ENCODE measurements around the gene ULK4. TPM values are rescaled to one million over a fixed set of nuclear protein-coding genes. Genes with fewer than 3 reads are reported as not detected.
A peak's percentile ranks its signal among the peaks of the same experiment; 100 is the strongest.
"Not testable (repeated sequence)": the region's sequence is repeated elsewhere in the genome, so short reads cannot be mapped to it uniquely, and the experiment has no call there.

Gene ULK4
- 1 to 10 TPM; 7.0 to 7.7 TPM for total RNA-seq

- peak; percentile 94 for ATAC-seq (replicated peaks)
- H3K27me3 Mint-ChIP-seq = no peaks in the 10 kb centered on the region
- peak within 1 kb of the TSS; percentile 93 for H3K27ac Mint-ChIP-seq
- H3K9me3 Mint-ChIP-seq = no peaks in the 10 kb centered on the region
- peaks cover 7% of the 10 kb centered on the region for H3K36me3 Mint-ChIP-seq (ENCODE audit: low read depth)
- H3K4me3 Mint-ChIP-seq = peak within 1 kb of the TSS; percentile 93
- H3K4me1 Mint-ChIP-seq = peaks cover 9% of the 10 kb centered on the region
These were observed at the start of gene ULK4 for GRCh38 chr3:41961751-41962679. Gene ULK4, minus strand, starts transcription at chr3:41962103. Its CDS starts 7,344 bp downstream, at chr3:41954759.

- H3K36me3 Mint-ChIP-seq (ENCODE audit: low read depth) = peaks cover 16% of the 10 kb centered on the region
- no peaks in the 10 kb centered on the region for H3K9me3 Mint-ChIP-seq
- peaks cover 23% of the 10 kb centered on the region for H3K4me1 Mint-ChIP-seq
- H3K27me3 Mint-ChIP-seq = no peaks in the 10 kb centered on the region
- no peak for ATAC-seq (replicated peaks)
- no peak overlapping the region for H3K4me3 Mint-ChIP-seq
- no peak overlapping the region for H3K27ac Mint-ChIP-seq
These were observed 48.6 kb upstream of the ULK4 start for GRCh38 chr3:42010530-42010929.

GRCh38 chr3:42009456-42009855 lies 47.6 kb upstream of the ULK4 start:
- Mint-ChIP-seq H3K4me3 (no peak overlapping the region), H3K27ac (no peak overlapping the region), H3K4me1 (peaks cover 12% of the 10 kb centered on the region), H3K27me3 (no peaks in the 10 kb centered on the region), H3K36me3 (ENCODE audit: low read depth) (peaks cover 7% of the 10 kb centered on the region), H3K9me3 (no peaks in the 10 kb centered on the region)
- no peak for ATAC-seq (replicated peaks)

- H3K9me3 Mint-ChIP-seq = no peaks in the 10 kb centered on the region
- ATAC-seq (replicated peaks) = no peak
- H3K36me3 Mint-ChIP-seq (ENCODE audit: low read depth) = peaks cover under 1% of the 10 kb centered on the region
- no peaks in the 10 kb centered on the region for H3K27me3 Mint-ChIP-seq
- H3K27ac Mint-ChIP-seq = peak overlapping the region; percentile 5
- H3K4me1 Mint-ChIP-seq = peaks cover 7% of the 10 kb centered on the region
- no peak overlapping the region for H3K4me3 Mint-ChIP-seq
These were observed 45.9 kb upstream of the ULK4 start for GRCh38 chr3:42007785-42008184.

- Mint-ChIP-seq H3K27me3 (no peaks in the 10 kb centered on the region), H3K4me3 (no peak overlapping the region), H3K4me1 (no peaks in the 10 kb centered on the region), H3K9me3 (no peaks in the 10 kb centered on the region), H3K27ac (no peak overlapping the region), H3K36me3 (ENCODE audit: low read depth) (no peaks in the 10 kb centered on the region)
- ATAC-seq (replicated peaks) = no peak
These were observed 43.5 kb upstream of the ULK4 start for GRCh38 chr3:42005401-42005800.

- H3K4me1 Mint-ChIP-seq = no peaks in the 10 kb centered on the region
- ATAC-seq (replicated peaks) = no peak
- no peaks in the 10 kb centered on the region for H3K27me3 Mint-ChIP-seq
- no peak overlapping the region for H3K4me3 Mint-ChIP-seq
- no peak overlapping the region for H3K27ac Mint-ChIP-seq
- no peaks in the 10 kb centered on the region for H3K36me3 Mint-ChIP-seq (ENCODE audit: low read depth)
- H3K9me3 Mint-ChIP-seq = no peaks in the 10 kb centered on the region
These were observed 40.9 kb upstream of the ULK4 start for GRCh38 chr3:42002790-42003189.

GRCh38 chr3:42001777-42002176 lies 39.9 kb upstream of the ULK4 start:
- Mint-ChIP-seq H3K36me3 (ENCODE audit: low read depth) (no peaks in the 10 kb centered on the region), H3K27ac (no peak overlapping the region), H3K4me1 (no peaks in the 10 kb centered on the region), H3K9me3 (no peaks in the 10 kb centered on the region), H3K4me3 (no peak overlapping the region), H3K27me3 (no peaks in the 10 kb centered on the region)
- ATAC-seq (replicated peaks) = no peak

- Mint-ChIP-seq H3K27ac (no peak overlapping the region), H3K9me3 (no peaks in the 10 kb centered on the region), H3K4me1 (no peaks in the 10 kb centered on the region), H3K4me3 (no peak overlapping the region), H3K36me3 (ENCODE audit: low read depth) (no peaks in the 10 kb centered on the region), H3K27me3 (no peaks in the 10 kb centered on the region)
- ATAC-seq (replicated peaks) = no peak
These were observed 38.0 kb upstream of the ULK4 start for GRCh38 chr3:41999909-42000308.

GRCh38 chr3:41997702-41998550 lies 36.0 kb upstream of the ULK4 start:
- Mint-ChIP-seq H3K9me3 (no peaks in the 10 kb centered on the region), H3K36me3 (ENCODE audit: low read depth) (no peaks in the 10 kb centered on the region), H3K4me3 (no peak overlapping the region), H3K27ac (no peak overlapping the region), H3K4me1 (no peaks in the 10 kb centered on the region), H3K27me3 (no peaks in the 10 kb centered on the region)
- ATAC-seq (replicated peaks) = no peak

GRCh38 chr3:41991437-41991836 lies 29.5 kb upstream of the ULK4 start:
- no peak overlapping the region for H3K4me3 Mint-ChIP-seq
- H3K4me1 Mint-ChIP-seq = no peaks in the 10 kb centered on the region
- no peak overlapping the region for H3K27ac Mint-ChIP-seq
- H3K9me3 Mint-ChIP-seq = no peaks in the 10 kb centered on the region
- no peaks in the 10 kb centered on the region for H3K36me3 Mint-ChIP-seq (ENCODE audit: low read depth)
- no peak for ATAC-seq (replicated peaks)
- no peaks in the 10 kb centered on the region for H3K27me3 Mint-ChIP-seq

- no peaks in the 10 kb centered on the region for H3K36me3 Mint-ChIP-seq (ENCODE audit: low read depth)
- H3K27me3 Mint-ChIP-seq = no peaks in the 10 kb centered on the region
- no peak overlapping the region for H3K27ac Mint-ChIP-seq
- ATAC-seq (replicated peaks) = no peak
- H3K4me1 Mint-ChIP-seq = no peaks in the 10 kb centered on the region
- no peaks in the 10 kb centered on the region for H3K9me3 Mint-ChIP-seq
- no peak overlapping the region for H3K4me3 Mint-ChIP-seq
These were observed 27.6 kb upstream of the ULK4 start for GRCh38 chr3:41989518-41989917.

- Mint-ChIP-seq H3K36me3 (ENCODE audit: low read depth) (no peaks in the 10 kb centered on the region), H3K4me1 (no peaks in the 10 kb centered on the region), H3K27me3 (no peaks in the 10 kb centered on the region), H3K9me3 (no peaks in the 10 kb centered on the region), H3K27ac (no peak overlapping the region), H3K4me3 (no peak overlapping the region)
- no peak for ATAC-seq (replicated peaks)
These were observed 25.7 kb upstream of the ULK4 start for GRCh38 chr3:41987627-41988026.

- no peaks in the 10 kb centered on the region for H3K4me1 Mint-ChIP-seq
- H3K36me3 Mint-ChIP-seq (ENCODE audit: low read depth) = no peaks in the 10 kb centered on the region
- H3K9me3 Mint-ChIP-seq = no peaks in the 10 kb centered on the region
- no peaks in the 10 kb centered on the region for H3K27me3 Mint-ChIP-seq
- H3K4me3 Mint-ChIP-seq = no peak overlapping the region
- no peak overlapping the region for H3K27ac Mint-ChIP-seq
- ATAC-seq (replicated peaks) = no peak
These were observed 24.7 kb upstream of the ULK4 start for GRCh38 chr3:41986561-41986960.

GRCh38 chr3:41985018-41985417 lies 23.1 kb upstream of the ULK4 start:
- H3K27me3 Mint-ChIP-seq = no peaks in the 10 kb centered on the region
- no peaks in the 10 kb centered on the region for H3K4me1 Mint-ChIP-seq
- H3K4me3 Mint-ChIP-seq = no peak overlapping the region
- H3K27ac Mint-ChIP-seq = no peak overlapping the region
- no peaks in the 10 kb centered on the region for H3K36me3 Mint-ChIP-seq (ENCODE audit: low read depth)
- H3K9me3 Mint-ChIP-seq = no peaks in the 10 kb centered on the region
- no peak for ATAC-seq (replicated peaks)

- H3K36me3 Mint-ChIP-seq (ENCODE audit: low read depth); H3K27ac Mint-ChIP-seq; ATAC-seq (replicated peaks); H3K27me3 Mint-ChIP-seq; H3K9me3 Mint-ChIP-seq; H3K4me1 Mint-ChIP-seq; H3K4me3 Mint-ChIP-seq: not testable (repeated sequence)
These were observed 21.2 kb upstream of the ULK4 start for GRCh38 chr3:41983091-41983490.
